ENCODE measurements around the gene VPS11. TPM values are rescaled to one million over a fixed set of nuclear protein-coding genes. Genes with fewer than 3 reads are reported as not detected.
A peak's percentile ranks its signal among the peaks of the same experiment; 100 is the strongest.

Gene VPS11
- total RNA-seq, 1 experiment from 2014 or later: 43.2 TPM

GRCh38 chr11:119093942-119094815 lies 26.6 kb downstream of the VPS11 start:
- ChIA-PET POLR2A (interaction anchor here (0.6 to 2.9 kb wide), 12 partner anchors 8 to 190 kb away, joined by 3 to 47 read pairs (median 6); partner anchors contain the start of genes C2CD2L, CBL, HINFP and HMBS), CTCF (interaction anchor here (0.7 to 2.2 kb wide), 7 partner anchors 9 to 213 kb away, joined by 3 to 10 read pairs (median 3); partner anchors contain the start of genes HINFP and HMBS)
- H3K9me3 ChIP-seq: no peaks in the 10 kb centered on the region
- peaks cover 9% of the 10 kb centered on the region for H3K36me3 ChIP-seq (ENCODE audit: control insufficient read depth, insufficient read depth, low read length)
- Mint-ChIP-seq H3K9me3 (ENCODE audit: unreplicated experiment) (no peaks in the 10 kb centered on the region), H3K27ac (ENCODE audit: unreplicated experiment) (peak overlapping the region; percentile 98), H3K27me3 (ENCODE audit: insufficient read depth, unreplicated experiment) (no peaks in the 10 kb centered on the region), H3K4me3 (ENCODE audit: unreplicated experiment) (peak overlapping the region; percentile 92), H3K36me3 (ENCODE audit: insufficient read depth, unreplicated experiment) (peaks cover 83% of the 10 kb centered on the region), H3K4me1 (ENCODE audit: low read depth, unreplicated experiment) (peaks cover 19% of the 10 kb centered on the region)
- intact Hi-C loops (cut with micrococcal nuclease; ENCODE audit: unreplicated experiment): loop anchor here (2.0 kb wide), 3 partner anchors 75 to 183 kb away; partner anchors contain the start of genes RPS25 and TRAPPC4
- no peak for TF ChIP-seq CTCF (IDR thresholded peaks at IDR 0.05; ENCODE audit: insufficient read depth in 1 of 2, low read depth in 1 of 2, low read length in 1 of 2, severe bottlenecking in 1 of 2, unreplicated experiment in 1 of 2)
- no peaks in the 10 kb centered on the region for H3K27me3 ChIP-seq (replicated peaks; ENCODE audit: control insufficient read depth, insufficient read depth, low read length)
- peak; percentile 49 to 66 for DNase-seq
- H3K4me1 ChIP-seq: peaks cover 15% of the 10 kb centered on the region
- BruUV-seq (replicated peaks): no TSS peak
- peak overlapping the region; percentile 95 for H3K4me3 ChIP-seq (ENCODE audit: low read depth, low read length)

DNA sequence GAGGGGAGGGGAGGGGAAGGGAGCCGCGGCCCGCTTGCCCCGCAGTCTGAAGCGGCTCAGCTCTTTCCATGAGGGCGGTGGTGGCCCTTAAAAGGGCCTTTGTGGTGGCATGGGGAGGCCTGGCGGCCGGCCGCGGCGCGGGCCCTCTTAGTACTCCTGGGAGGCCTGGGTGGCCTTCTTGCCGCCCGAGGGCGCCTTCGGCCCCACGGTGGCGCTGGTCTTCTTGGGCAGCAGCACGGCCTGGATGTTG lies 27.1 kb downstream of the VPS11 start:
- Histone ChIP-seq H3K9me3 (no peaks in the 10 kb centered on the region), H3K4me3 (ENCODE audit: low read depth, low read length) (peak overlapping the region; percentile 95), H3K36me3 (ENCODE audit: control insufficient read depth, insufficient read depth, low read length) (peaks cover 9% of the 10 kb centered on the region), H3K27me3 (replicated peaks; ENCODE audit: control insufficient read depth, insufficient read depth, low read length) (no peaks in the 10 kb centered on the region), H3K4me1 (peaks cover 15% of the 10 kb centered on the region)
- no TSS peak for BruUV-seq (replicated peaks)
- H3K27me3 Mint-ChIP-seq (ENCODE audit: insufficient read depth, unreplicated experiment): no peaks in the 10 kb centered on the region
- peak; percentile 72 to 96 for TF ChIP-seq CTCF (IDR thresholded peaks at IDR 0.05; ENCODE audit: insufficient read depth in 1 of 2, low read depth in 1 of 2, low read length in 1 of 2, severe bottlenecking in 1 of 2, unreplicated experiment in 1 of 2)
- H3K4me1 Mint-ChIP-seq (ENCODE audit: low read depth, unreplicated experiment): peaks cover 19% of the 10 kb centered on the region
- ChIA-PET POLR2A (interaction anchor here (0.6 to 2.9 kb wide), 10 partner anchors 10 to 190 kb away, joined by 3 to 47 read pairs (median 6); partner anchors contain the start of genes C2CD2L, CBL, HINFP and HMBS), CTCF (interaction anchor here (0.7 to 2.2 kb wide), 9 partner anchors 10 to 212 kb away, joined by 3 to 10 read pairs (median 3); partner anchors contain the start of genes C2CD2L, HINFP, HMBS and VPS11)
- H3K9me3 Mint-ChIP-seq (ENCODE audit: unreplicated experiment): no peaks in the 10 kb centered on the region
- DNase-seq: peak; percentile 91 to 93
- peaks cover 87% of the 10 kb centered on the region for H3K36me3 Mint-ChIP-seq (ENCODE audit: insufficient read depth, unreplicated experiment)
- intact Hi-C loops (cut with micrococcal nuclease; ENCODE audit: unreplicated experiment): loop anchor here (1.0 to 2.0 kb wide), 7 partner anchors 9 to 184 kb away; partner anchors contain the start of genes HINFP, HYOU1, RPS25 and TRAPPC4
- peak overlapping the region; percentile 92 for H3K4me3 Mint-ChIP-seq (ENCODE audit: unreplicated experiment)
- peak overlapping the region; percentile 98 for H3K27ac Mint-ChIP-seq (ENCODE audit: unreplicated experiment)
